Measurements from ENCODE around the gene OR8B8.

Gene OR8B8

DNA sequence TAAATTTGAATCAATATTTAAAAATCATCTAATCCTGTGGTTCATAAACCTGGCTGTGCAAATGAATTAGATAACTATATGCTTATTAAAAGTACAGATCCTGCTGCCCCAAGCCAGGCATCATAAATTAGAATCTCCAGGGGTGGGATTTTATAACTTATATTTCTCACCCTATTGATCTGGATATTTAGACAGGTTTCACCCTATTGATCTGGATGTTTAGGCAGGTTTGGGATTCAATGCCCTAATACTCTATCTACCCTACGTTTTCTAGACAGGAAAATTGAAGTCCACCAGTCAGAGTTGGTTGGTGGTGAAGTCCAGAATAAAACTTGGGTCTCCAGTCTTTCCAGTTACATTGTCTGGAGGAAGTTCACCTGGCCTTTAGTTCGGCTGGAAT is 2.6 kb downstream of the OR8B8 start:
- TF ChIP-seq Cebpa-rat (IDR thresholded peaks at IDR 0.05) = no peak
- Histone ChIP-seq H4K20me1 (no peaks in the 10 kb centered on the region), H3K27me3 (no peaks in the 10 kb centered on the region)

DNA sequence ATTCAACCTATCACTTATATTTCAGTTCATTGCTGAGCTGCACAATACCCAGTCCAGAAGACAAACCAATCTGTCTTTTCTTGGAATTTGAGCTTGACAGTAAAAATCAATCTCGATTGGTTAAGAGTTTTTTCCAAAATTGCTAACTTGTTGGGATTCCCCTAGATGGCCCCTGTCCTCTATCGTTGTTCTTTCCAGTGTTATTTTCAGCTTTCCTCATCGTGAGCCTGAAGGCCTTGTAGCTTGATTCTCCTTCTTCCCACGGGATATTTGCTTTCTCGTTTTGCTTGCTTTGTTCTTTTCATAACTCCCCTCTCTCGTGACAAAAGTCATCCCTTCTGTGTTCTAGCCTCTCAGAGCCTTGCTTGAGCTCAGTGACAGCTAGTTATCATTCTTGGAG is 3.1 kb downstream of the OR8B8 start:
- no peaks in the 10 kb centered on the region for H3K4me1 ChIP-seq
- no peak overlapping the region for H3K4me3 ChIP-seq
- H3K27me3 ChIP-seq = no peaks in the 10 kb centered on the region
- H3K27ac ChIP-seq = no peak overlapping the region
- TF ChIP-seq Cebpa-rat (IDR thresholded peaks at IDR 0.05) = no peak
- H3K4me2 ChIP-seq = no peak overlapping the region
- no peaks in the 10 kb centered on the region for H3K9me3 ChIP-seq
- H3K36me3 ChIP-seq = no peaks in the 10 kb centered on the region
- no peak overlapping the region for H3K9ac ChIP-seq
- H4K20me1 ChIP-seq = no peaks in the 10 kb centered on the region

More for the DNA sequence above, 2.6 kb downstream of the OR8B8 start:
- H3K4me2 ChIP-seq = no peak overlapping the region
- H3K9ac ChIP-seq = no peak overlapping the region
- H3K4me1 ChIP-seq = no peaks in the 10 kb centered on the region
- no peaks in the 10 kb centered on the region for H3K36me3 ChIP-seq
- no peaks in the 10 kb centered on the region for H3K9me3 ChIP-seq
- H3K27ac ChIP-seq = no peak overlapping the region
- H3K4me3 ChIP-seq = no peak overlapping the region

DNA sequence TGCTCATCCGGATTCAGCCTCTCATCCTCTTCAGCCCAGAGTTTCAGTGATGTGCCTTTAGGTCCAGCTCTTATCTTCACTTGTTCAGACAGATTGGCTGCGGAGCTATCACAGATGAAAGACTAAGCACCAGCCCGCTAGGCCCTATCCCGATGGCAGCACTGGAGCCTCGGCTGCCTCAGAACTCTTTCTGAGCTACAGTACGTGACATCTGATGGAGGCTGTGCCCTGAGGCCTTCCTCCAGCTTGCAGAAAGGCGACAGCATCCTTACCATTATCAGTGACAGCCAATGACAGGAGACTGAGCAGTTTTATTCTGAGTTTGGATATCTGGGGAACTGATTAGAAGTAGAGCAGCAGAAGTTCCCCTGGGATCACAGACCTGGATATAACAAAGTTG is 4.0 kb downstream of the OR8B8 start:
- no peaks in the 10 kb centered on the region for H3K36me3 ChIP-seq
- TF ChIP-seq Cebpa-rat (IDR thresholded peaks at IDR 0.05) = no peak
- H3K4me1 ChIP-seq = no peaks in the 10 kb centered on the region
- H3K9me3 ChIP-seq = no peaks in the 10 kb centered on the region
- no peak overlapping the region for H3K9ac ChIP-seq
- H3K4me3 ChIP-seq = no peak overlapping the region
- no peaks in the 10 kb centered on the region for H3K27me3 ChIP-seq
- H4K20me1 ChIP-seq = no peaks in the 10 kb centered on the region
- no peak overlapping the region for H3K4me2 ChIP-seq
- no peak overlapping the region for H3K27ac ChIP-seq

DNA sequence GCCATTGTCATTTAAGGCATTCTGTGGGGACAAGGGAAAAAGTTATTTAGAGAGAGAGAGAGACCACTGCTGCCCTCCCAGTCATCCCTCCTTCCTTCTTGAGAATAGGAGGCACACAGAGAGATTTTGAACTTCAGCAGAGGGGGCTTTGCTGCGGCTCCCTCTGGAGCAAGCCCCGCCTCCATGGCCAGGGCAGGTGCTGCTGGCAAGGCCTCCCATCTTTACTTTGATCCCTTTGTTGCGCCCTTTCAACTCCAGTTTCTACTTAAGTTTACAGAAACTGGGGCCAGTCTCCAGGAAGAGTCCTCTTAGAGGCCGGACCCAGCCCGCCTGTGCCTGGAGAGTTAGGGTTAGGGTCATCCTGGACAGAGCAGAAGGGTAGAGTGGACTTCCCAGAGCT is 4.4 kb downstream of the OR8B8 start:
- Histone ChIP-seq H3K9me3 (no peaks in the 10 kb centered on the region), H3K9ac (no peak overlapping the region), H3K4me2 (no peak overlapping the region), H3K36me3 (no peaks in the 10 kb centered on the region), H3K4me3 (no peak overlapping the region), H3K27ac (no peak overlapping the region), H4K20me1 (no peaks in the 10 kb centered on the region), H3K27me3 (no peaks in the 10 kb centered on the region), H3K4me1 (no peaks in the 10 kb centered on the region)
- no peak for TF ChIP-seq Cebpa-rat (IDR thresholded peaks at IDR 0.05)

DNA sequence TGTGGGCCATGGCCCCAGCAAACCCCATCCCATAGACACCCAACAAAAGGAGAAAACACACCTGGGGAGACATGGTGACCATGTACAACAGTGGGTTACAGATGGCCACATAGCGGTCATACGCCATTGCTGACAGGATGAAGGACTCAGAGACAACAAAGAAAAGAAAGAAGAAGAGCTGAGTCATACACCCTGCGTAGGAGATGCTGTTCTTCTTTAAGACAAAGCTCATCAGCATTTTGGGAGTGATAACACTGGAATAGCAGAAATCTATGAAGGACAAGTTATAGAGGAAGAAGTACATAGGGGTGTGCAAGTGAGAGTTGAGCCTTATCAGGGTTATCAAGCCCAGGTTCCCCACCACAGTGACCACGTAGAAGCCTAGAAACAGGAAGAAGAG is 4.9 kb downstream of the OR8B8 start:
- no peak overlapping the region for H3K4me3 ChIP-seq
- H3K36me3 ChIP-seq = no peaks in the 10 kb centered on the region
- no peaks in the 10 kb centered on the region for H3K27me3 ChIP-seq
- no peak overlapping the region for H3K4me2 ChIP-seq
- no peak overlapping the region for H3K27ac ChIP-seq
- no peak overlapping the region for H3K9ac ChIP-seq
- no peaks in the 10 kb centered on the region for H3K4me1 ChIP-seq
- H4K20me1 ChIP-seq = no peaks in the 10 kb centered on the region
- no peak for TF ChIP-seq Cebpa-rat (IDR thresholded peaks at IDR 0.05)
- no peaks in the 10 kb centered on the region for H3K9me3 ChIP-seq

DNA sequence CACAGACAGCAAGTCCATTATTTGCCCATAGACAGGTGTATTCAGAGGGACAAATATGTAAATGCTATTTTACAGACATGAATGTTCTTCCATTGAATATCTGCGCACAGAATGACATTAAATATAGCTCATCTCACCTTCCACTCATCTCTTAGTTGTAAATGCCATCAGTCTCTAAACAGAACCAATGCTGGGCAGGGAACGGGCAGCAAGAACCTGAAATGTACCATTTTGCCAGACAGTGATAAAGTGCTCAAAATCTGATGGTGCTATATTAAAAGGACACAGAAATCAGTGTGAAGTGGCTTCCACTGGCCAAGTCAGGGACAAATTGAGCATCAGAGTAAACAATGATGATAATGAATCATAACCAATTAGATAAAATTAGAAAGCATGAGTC is 10.8 kb downstream of the OR8B8 start:
- H3K36me3 ChIP-seq = no peaks in the 10 kb centered on the region
- TF ChIP-seq Cebpa-rat (IDR thresholded peaks at IDR 0.05) = no peak
- H3K27ac ChIP-seq = no peak overlapping the region
- no peaks in the 10 kb centered on the region for H3K27me3 ChIP-seq
- no peaks in the 10 kb centered on the region for H3K4me1 ChIP-seq
- H3K9me3 ChIP-seq = peaks cover 9% of the 10 kb centered on the region
- no peak overlapping the region for H3K4me3 ChIP-seq
- H4K20me1 ChIP-seq = no peaks in the 10 kb centered on the region
- H3K9ac ChIP-seq = no peak overlapping the region
- no peak overlapping the region for H3K4me2 ChIP-seq

DNA sequence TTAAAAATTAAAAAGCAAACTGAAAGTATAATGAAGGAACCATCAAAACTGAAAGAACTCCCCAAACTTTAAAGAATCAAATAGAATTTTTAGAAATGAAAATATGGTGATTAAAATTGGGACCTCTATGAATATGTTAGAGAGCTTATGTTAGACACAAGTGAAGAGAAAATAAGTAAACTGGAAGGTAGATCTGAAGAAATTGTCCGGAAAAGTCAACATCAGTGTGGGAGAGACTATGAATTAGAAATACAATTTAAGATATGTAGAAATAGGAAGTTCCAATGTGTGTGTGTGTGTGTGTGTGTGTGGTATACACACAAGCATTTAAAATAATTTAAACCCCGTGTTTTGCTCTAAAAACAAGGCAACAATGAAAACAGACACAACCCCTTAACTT is 15.9 kb downstream of the OR8B8 start:
- peaks cover 12% of the 10 kb centered on the region for H3K9me3 ChIP-seq
- no peak for TF ChIP-seq Cebpa-rat (IDR thresholded peaks at IDR 0.05)
- no peaks in the 10 kb centered on the region for H3K36me3 ChIP-seq

DNA sequence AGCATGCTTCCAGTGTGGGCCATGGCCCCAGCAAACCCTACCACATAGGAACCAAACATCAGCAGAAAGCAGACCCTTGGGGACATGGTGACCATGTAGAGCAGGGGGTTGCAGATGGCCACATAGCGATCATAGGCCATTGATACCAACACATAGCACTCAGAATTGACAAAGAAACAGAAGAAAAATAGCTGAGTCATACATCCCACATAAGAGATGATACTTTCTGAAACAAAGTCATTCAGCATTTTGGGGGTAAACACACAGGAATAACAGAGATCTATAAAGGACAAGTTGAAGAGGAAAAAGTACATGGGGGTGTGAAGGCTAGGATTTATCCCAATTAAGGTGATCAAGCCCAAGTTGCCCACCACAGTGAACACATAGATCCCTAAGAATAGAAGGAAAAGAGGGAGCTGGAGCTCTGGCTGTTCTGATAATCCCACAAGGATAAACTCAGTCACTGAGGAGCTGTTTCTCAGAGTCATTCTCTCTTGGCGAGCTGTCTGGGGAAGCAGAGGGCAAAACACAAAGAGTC is 21.0 kb downstream of the OR8B8 start, which contains the start of gene OR8B4:
Gene OR8B4 (minus strand): TSS at position 488 of the 538 bp plus-strand sequence. CDS start 0 bp downstream, at position 488.
- Histone ChIP-seq H3K4me1 (no peaks in the 10 kb centered on the region), H3K27ac (no peak within 1 kb of the TSS), H3K9me3 (peaks cover under 1% of the 10 kb centered on the region; the same call in 1 of the 2 replicates), H3K36me3 (no peaks in the 10 kb centered on the region), H3K9ac (no peak within 1 kb of the TSS), H3K4me2 (no peak within 1 kb of the TSS), H3K4me3 (no peak within 1 kb of the TSS), H3K27me3 (no peaks in the 10 kb centered on the region), H4K20me1 (no peaks in the 10 kb centered on the region)
- no peak for TF ChIP-seq Cebpa-rat (IDR thresholded peaks at IDR 0.05)

More for the DNA sequence above, 15.9 kb downstream of the OR8B8 start:
- H3K27ac ChIP-seq = no peak overlapping the region
- no peaks in the 10 kb centered on the region for H4K20me1 ChIP-seq
- H3K4me2 ChIP-seq = no peak overlapping the region
- H3K9ac ChIP-seq = no peak overlapping the region
- H3K4me1 ChIP-seq = no peaks in the 10 kb centered on the region
- no peaks in the 10 kb centered on the region for H3K27me3 ChIP-seq
- H3K4me3 ChIP-seq = no peak overlapping the region

DNA sequence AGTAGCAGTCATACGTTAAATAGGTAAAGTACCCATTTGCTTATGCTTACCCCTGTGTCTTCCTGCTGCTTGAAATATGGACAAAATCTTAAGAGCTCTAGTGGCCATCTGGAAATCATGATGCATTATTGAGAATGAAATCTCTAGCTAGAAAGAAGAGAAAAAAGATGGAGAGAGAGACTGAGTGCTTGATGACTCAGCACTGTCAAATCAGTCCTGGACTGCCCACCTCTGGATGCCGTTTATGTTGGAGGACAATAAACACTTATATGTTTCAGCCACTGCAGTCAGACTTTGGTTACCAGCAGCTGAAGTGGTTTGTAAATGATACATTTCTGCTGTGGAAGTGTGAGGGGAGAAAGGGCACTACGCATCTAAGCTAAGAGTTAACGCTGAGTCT is 24.5 kb downstream of the OR8B8 start:
- Histone ChIP-seq H4K20me1 (no peaks in the 10 kb centered on the region), H3K4me2 (no peak overlapping the region), H3K9me3 (no peaks in the 10 kb centered on the region), H3K4me1 (no peaks in the 10 kb centered on the region), H3K27me3 (no peaks in the 10 kb centered on the region), H3K36me3 (no peaks in the 10 kb centered on the region), H3K27ac (no peak overlapping the region), H3K4me3 (no peak overlapping the region), H3K9ac (no peak overlapping the region)
- no peak for TF ChIP-seq Cebpa-rat (IDR thresholded peaks at IDR 0.05)

DNA sequence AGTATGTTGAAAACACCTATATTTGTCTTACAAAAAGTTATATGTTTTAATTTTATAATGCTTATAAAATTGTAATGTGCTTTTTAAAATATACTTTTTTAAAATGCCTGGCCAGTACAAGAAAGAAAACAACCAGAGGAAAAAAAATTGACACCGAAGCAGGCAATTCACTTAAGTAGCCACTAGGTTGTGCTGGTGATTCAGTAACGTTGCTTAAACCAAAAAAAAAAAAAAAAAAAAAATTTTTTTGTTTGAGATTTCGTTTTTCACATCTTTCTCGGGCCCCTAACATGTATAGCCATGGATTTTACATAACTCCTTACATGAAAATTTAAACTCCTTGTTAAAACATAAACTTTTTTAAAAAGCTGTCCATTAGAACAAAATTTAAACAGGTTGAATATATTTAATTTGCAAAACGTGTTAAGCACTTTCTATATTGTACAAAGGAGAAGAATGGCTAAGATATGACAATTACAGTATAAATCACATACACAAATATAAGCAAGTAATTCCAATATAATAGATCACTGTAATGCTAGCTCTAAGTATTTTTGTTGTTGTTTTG is 30.1 kb downstream of the OR8B8 start:
- Histone ChIP-seq H3K4me3 (no peak overlapping the region), H3K4me2 (no peak overlapping the region), H3K9me3 (no peaks in the 10 kb centered on the region)

More for the DNA sequence above, 30.1 kb downstream of the OR8B8 start:
- no peaks in the 10 kb centered on the region for H3K27me3 ChIP-seq
- H3K27ac ChIP-seq = no peak overlapping the region
- no peak overlapping the region for H3K9ac ChIP-seq
- H3K4me1 ChIP-seq = no peaks in the 10 kb centered on the region
- H3K36me3 ChIP-seq = no peaks in the 10 kb centered on the region
- H4K20me1 ChIP-seq = no peaks in the 10 kb centered on the region
- no peak for TF ChIP-seq Cebpa-rat (IDR thresholded peaks at IDR 0.05)

Data from BLaER1 (cell line).